Liver (tissue), 9 donors: Measurements from ENCODE around the gene ZNF749. TPM values are rescaled to one million over a fixed set of nuclear protein-coding genes. Genes with fewer than 3 reads are reported as not detected.

Experiments
- DNase-seq: peaks from one replicate; pipeline ENCODE4 v3.0.0-alpha.2; 2017; ENCODE audit warnings: low spot score
- H3K27ac ChIP-seq, 2 donors: one replicate each; pipeline ENCODE4 v1.7.0; 2013; ENCODE audit warnings: inconsistent platforms in 2 of 2, low read length in 2 of 2, control low read depth in 1 of 2, low read depth in 1 of 2, mild to moderate bottlenecking in 1 of 2
- H3K27me3 ChIP-seq, 4 donors: one replicate each; pipeline versions ENCODE4 v1.6.1 to v1.7.0; 2013; ENCODE audit warnings: low read length in 3 of 4, inconsistent platforms in 1 of 4, mild to moderate bottlenecking in 1 of 4, moderate library complexity in 1 of 4; ENCODE audit not compliant: control insufficient read depth in 4 of 4, insufficient read depth in 4 of 4
- H3K36me3 ChIP-seq, 4 donors: one replicate each; pipeline versions ENCODE4 v1.6.1 to v1.7.0; 2013; ENCODE audit warnings: low read length in 3 of 4, mild to moderate bottlenecking in 3 of 4, low read depth in 1 of 4, moderate library complexity in 1 of 4; ENCODE audit not compliant: control insufficient read depth in 4 of 4, insufficient read depth in 3 of 4
- H3K4me1 ChIP-seq, 4 donors: one replicate each; pipeline versions ENCODE4 v1.6.1 to v1.7.0; 2013; ENCODE audit warnings: low read length in 3 of 4, mild to moderate bottlenecking in 3 of 4, moderate library complexity in 1 of 4; ENCODE audit not compliant: control insufficient read depth in 4 of 4, insufficient read depth in 4 of 4
- H3K4me3 ChIP-seq, 3 donors: one replicate each; pipeline versions ENCODE4 v1.6.1 to v1.7.0; 2013; ENCODE audit warnings: low read length in 3 of 3, control low read depth in 1 of 3, low read depth in 1 of 3, mild to moderate bottlenecking in 1 of 3
- H3K9ac ChIP-seq, 2 donors: one replicate each; pipeline ENCODE4 v1.7.0; 2013; ENCODE audit warnings: low read length in 2 of 2, mild to moderate bottlenecking in 2 of 2, moderate library complexity in 2 of 2, control low read depth in 1 of 2, low read depth in 1 of 2
- H3K9me3 ChIP-seq, 4 donors: one replicate each; pipeline versions ENCODE4 v1.6.1 to v1.7.0; 2013; ENCODE audit warnings: low read length in 3 of 4; ENCODE audit not compliant: control insufficient read depth in 4 of 4
- EGR1 ChIP-seq, 2 donors: IDR thresholded peaks; 2 replicates each; pipeline ENCODE4 v1.6.1; 2016 to 2018; ENCODE audit warnings: antibody characterized with exemption in 2 of 2, low read depth in 2 of 2
- FOXA1 ChIP-seq: IDR thresholded peaks from 2 replicates; pipeline ENCODE4 v1.6.1; 2016; ENCODE audit warnings: antibody characterized with exemption
- FOXA2 ChIP-seq: IDR thresholded peaks from 2 replicates; pipeline ENCODE4 v1.6.1; 2016; ENCODE audit warnings: antibody characterized with exemption
- GABPA ChIP-seq, 2 donors: IDR thresholded peaks in 1 of 2; conservative IDR thresholded peaks in 1 of 2; 2 replicates each; pipeline ENCODE4 v1.6.1; 2016; ENCODE audit warnings: antibody characterized with exemption in 2 of 2, mild to moderate bottlenecking in 1 of 2, moderate library complexity in 1 of 2
- HNF4A ChIP-seq, 2 donors: conservative IDR thresholded peaks; 2 replicates each; pipeline ENCODE4 v1.6.1; 2016; ENCODE audit warnings: antibody characterized with exemption in 2 of 2, mild to moderate bottlenecking in 2 of 2
- HNF4G ChIP-seq: IDR thresholded peaks from 2 replicates; pipeline ENCODE4 v1.6.1; 2016; ENCODE audit warnings: antibody characterized with exemption
- JUND ChIP-seq, 2 donors: IDR thresholded peaks; 2 replicates each; pipeline ENCODE4 v1.6.1; 2016; ENCODE audit warnings: antibody characterized with exemption in 2 of 2
- MAX ChIP-seq: IDR thresholded peaks from 2 replicates; pipeline ENCODE4 v1.6.1; 2016; ENCODE audit warnings: antibody characterized with exemption
- NR2F2 ChIP-seq: IDR thresholded peaks from 2 replicates; pipeline ENCODE4 v1.6.1; 2016; ENCODE audit warnings: antibody characterized with exemption
- RAD21 ChIP-seq, 2 donors: IDR thresholded peaks; 2 replicates each; pipeline ENCODE4 v1.6.1; 2016; ENCODE audit warnings: antibody characterized with exemption in 2 of 2, mild to moderate bottlenecking in 2 of 2
- RXRA ChIP-seq, 2 donors: IDR thresholded peaks; 2 replicates each; pipeline ENCODE4 v1.6.1; 2017 to 2018; ENCODE audit warnings: antibody characterized with exemption in 2 of 2, mild to moderate bottlenecking in 1 of 2
- SP1 ChIP-seq: IDR thresholded peaks from 2 replicates; pipeline ENCODE4 v1.6.1; 2018; ENCODE audit warnings: antibody characterized with exemption, mild to moderate bottlenecking
- TAF1 ChIP-seq: conservative IDR thresholded peaks from 2 replicates; pipeline ENCODE4 v1.6.1; 2016; ENCODE audit warnings: antibody characterized with exemption, mild to moderate bottlenecking
- YY1 ChIP-seq: IDR thresholded peaks from 2 replicates; pipeline ENCODE4 v1.6.1; 2016; ENCODE audit warnings: antibody characterized with exemption, mild to moderate bottlenecking
- ZBTB33 ChIP-seq: IDR thresholded peaks from 2 replicates; pipeline ENCODE4 v1.6.1; 2016; ENCODE audit warnings: antibody characterized with exemption
- WGBS: extraction: QIAGEN DNeasy Blood & Tissue Kit; methylation state at CpG from one replicate; pipeline ENCODE4 v1.1.7; 2013; 5-methylcytosine and 5-hydroxymethylcytosine counted together
- polyA plus RNA-seq, 2 donors: library from polyadenylated mRNA; stranded (reverse) in 1 of 2; unstranded in 1 of 2; fragments of 200-250 nt in 1 of 2; fragments of >200 nt in 1 of 2; fragmentation: Nextera tagmentation in 1 of 2; extraction: Ambion mirVana in 1 of 2; gene quantifications; one replicate each; pipeline versions ENCODE4 v1.2.1 to v1.2.3, GENCODE V29; 2013 to 2015
- total RNA-seq, 2 donors: library from RNA; depleted of rRNA; stranded (reverse); fragments of >200 nt; gene quantifications; one replicate each; pipeline ENCODE4 v1.2.3, GENCODE V29; 2014
- TF ChIP-seq, protein P1 (sequence below): IDR thresholded peaks from 2 replicates; pipeline ENCODE4 v1.6.1; 2016; ENCODE audit warnings: antibody characterized with exemption, mild to moderate bottlenecking
- TF ChIP-seq, protein P2 (sequence below): fragments of 150-350 bp; IDR thresholded peaks from 2 replicates; pipeline ENCODE4 v1.5.1; 2017; ENCODE audit warnings: improper control_type of control experiment, low read depth, low read length; ENCODE audit not compliant: missing input control
- TF ChIP-seq, protein P3 (sequence below): IDR thresholded peaks from 2 replicates; pipeline ENCODE4 v1.6.1; 2016; ENCODE audit warnings: antibody characterized with exemption
- donor health status: healthy.
- donor health status: healthy.
- donor health status: healthy.
- donor health status: healthy.
- donor health status: healthy.

The ZNF749 gene
- total and polyA plus RNA-seq, 4 donors: 0.83 to 11.6 (median 5.7) TPM

DNA sequence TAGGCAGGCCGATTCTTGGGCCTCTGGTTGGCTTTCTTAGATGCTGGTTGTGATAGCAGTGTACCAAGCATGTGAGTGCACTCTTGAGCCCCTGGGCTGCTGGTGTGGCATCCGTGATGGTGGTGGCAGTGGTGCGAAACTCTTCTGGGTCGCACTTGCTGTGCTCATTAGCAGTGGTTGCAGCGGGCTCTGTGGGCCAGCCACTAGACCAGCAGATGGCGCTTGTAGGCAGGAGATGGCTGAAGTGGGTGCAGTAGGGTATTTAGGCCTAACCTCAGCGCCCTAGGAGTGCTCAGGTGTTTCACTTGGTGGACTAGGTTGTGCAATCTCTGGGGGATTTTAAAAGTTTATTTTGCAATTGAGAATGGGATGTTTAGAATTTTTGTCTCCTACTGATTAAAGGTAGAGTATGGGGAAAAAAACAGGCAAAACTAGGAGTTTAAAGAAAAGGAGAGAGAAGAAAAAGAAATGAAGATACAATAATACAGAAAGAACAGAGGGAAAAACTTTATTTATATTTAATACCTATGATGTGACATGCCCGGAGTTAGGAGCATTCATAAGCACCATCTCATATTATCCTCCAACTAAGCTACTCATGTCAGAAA lies 28.5 kb upstream of the ZNF749 start:
- Histone ChIP-seq H3K4me3 (no peak overlapping the region), H3K27me3 (no peaks in the 10 kb centered on the region), H3K9me3 (peaks cover 5 to 19% (median 16%) of the 10 kb centered on the region in 4 donors), H3K36me3 (no peaks in the 10 kb centered on the region), H3K4me1 (peaks cover 0 to 8% (median 7%) of the 10 kb centered on the region in 4 donors), H3K27ac (no peak overlapping the region), H3K9ac (no peak overlapping the region)
- TF ChIP-seq, protein P1, sequence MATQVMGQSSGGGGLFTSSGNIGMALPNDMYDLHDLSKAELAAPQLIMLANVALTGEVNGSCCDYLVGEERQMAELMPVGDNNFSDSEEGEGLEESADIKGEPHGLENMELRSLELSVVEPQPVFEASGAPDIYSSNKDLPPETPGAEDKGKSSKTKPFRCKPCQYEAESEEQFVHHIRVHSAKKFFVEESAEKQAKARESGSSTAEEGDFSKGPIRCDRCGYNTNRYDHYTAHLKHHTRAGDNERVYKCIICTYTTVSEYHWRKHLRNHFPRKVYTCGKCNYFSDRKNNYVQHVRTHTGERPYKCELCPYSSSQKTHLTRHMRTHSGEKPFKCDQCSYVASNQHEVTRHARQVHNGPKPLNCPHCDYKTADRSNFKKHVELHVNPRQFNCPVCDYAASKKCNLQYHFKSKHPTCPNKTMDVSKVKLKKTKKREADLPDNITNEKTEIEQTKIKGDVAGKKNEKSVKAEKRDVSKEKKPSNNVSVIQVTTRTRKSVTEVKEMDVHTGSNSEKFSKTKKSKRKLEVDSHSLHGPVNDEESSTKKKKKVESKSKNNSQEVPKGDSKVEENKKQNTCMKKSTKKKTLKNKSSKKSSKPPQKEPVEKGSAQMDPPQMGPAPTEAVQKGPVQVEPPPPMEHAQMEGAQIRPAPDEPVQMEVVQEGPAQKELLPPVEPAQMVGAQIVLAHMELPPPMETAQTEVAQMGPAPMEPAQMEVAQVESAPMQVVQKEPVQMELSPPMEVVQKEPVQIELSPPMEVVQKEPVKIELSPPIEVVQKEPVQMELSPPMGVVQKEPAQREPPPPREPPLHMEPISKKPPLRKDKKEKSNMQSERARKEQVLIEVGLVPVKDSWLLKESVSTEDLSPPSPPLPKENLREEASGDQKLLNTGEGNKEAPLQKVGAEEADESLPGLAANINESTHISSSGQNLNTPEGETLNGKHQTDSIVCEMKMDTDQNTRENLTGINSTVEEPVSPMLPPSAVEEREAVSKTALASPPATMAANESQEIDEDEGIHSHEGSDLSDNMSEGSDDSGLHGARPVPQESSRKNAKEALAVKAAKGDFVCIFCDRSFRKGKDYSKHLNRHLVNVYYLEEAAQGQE: no peak
- peak; percentile 77 to 80 for TF ChIP-seq RAD21 (IDR thresholded peaks at IDR 0.05)
- TF ChIP-seq, protein P2, sequence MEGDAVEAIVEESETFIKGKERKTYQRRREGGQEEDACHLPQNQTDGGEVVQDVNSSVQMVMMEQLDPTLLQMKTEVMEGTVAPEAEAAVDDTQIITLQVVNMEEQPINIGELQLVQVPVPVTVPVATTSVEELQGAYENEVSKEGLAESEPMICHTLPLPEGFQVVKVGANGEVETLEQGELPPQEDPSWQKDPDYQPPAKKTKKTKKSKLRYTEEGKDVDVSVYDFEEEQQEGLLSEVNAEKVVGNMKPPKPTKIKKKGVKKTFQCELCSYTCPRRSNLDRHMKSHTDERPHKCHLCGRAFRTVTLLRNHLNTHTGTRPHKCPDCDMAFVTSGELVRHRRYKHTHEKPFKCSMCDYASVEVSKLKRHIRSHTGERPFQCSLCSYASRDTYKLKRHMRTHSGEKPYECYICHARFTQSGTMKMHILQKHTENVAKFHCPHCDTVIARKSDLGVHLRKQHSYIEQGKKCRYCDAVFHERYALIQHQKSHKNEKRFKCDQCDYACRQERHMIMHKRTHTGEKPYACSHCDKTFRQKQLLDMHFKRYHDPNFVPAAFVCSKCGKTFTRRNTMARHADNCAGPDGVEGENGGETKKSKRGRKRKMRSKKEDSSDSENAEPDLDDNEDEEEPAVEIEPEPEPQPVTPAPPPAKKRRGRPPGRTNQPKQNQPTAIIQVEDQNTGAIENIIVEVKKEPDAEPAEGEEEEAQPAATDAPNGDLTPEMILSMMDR: peak; percentile 56
- 20% methylated on average over 8 of the region's 8 CpGs for WGBS
- peak; percentile 82 for DNase-seq

GRCh38 chr19:57410877-57411671 lies 24.1 kb upstream of the ZNF749 start, which contains the start of gene ZNF17:
ZNF17 (plus strand) TSS chr19:57411161; CDS start chr19:57413616, 2,455 bp downstream.
- Histone ChIP-seq H3K9ac (peak within 1 kb of the TSS; percentile 58 to 67), H3K4me3 (peak within 1 kb of the TSS; percentile 91 to 97 (median 94)), H3K9me3 (peaks cover 9 to 18% (median 14%) of the 10 kb centered on the region in 4 donors), H3K36me3 (peaks cover 4 to 21% (median 13%) of the 10 kb centered on the region in 4 donors), H3K4me1 (peaks cover 6 to 17% (median 14%) of the 10 kb centered on the region in 4 donors), H3K27ac (no peak within 1 kb of the TSS), H3K27me3 (no peaks in the 10 kb centered on the region)
- DNase-seq: peak; percentile 90
- under 1% methylated on average over 55 of the region's 55 CpGs for WGBS
- TF ChIP-seq GABPA (IDR thresholded peaks at IDR 0.05 in 1 of 2, conservative IDR thresholded peaks at IDR 0.05 in 1 of 2) (peak; percentile 73 to 97), RAD21 (IDR thresholded peaks at IDR 0.05) (peak in 1 of 2 donors; percentile 51), YY1 (peak; percentile 98), HNF4G (no peak), SP1 (peak; percentile 53), JUND (IDR thresholded peaks at IDR 0.05) (no peak), EGR1 (IDR thresholded peaks at IDR 0.05; ENCODE audit: low read depth in 2 of 2) (peak in 1 of 2 donors; percentile 39), ZBTB33 (peak; percentile 63), RXRA (IDR thresholded peaks at IDR 0.05) (peak; percentile 38 to 46), FOXA1 (no peak), FOXA2 (peak; percentile 77), HNF4A (conservative IDR thresholded peaks at IDR 0.05) (no peak), NR2F2 (no peak), TAF1 (no peak), MAX (peak; percentile 15)
- TF ChIP-seq, protein P1: no peak
- TF ChIP-seq, protein P3, sequence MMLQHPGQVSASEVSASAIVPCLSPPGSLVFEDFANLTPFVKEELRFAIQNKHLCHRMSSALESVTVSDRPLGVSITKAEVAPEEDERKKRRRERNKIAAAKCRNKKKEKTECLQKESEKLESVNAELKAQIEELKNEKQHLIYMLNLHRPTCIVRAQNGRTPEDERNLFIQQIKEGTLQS: no peak
